BE2C (cell line): ENCODE results near the gene VIPR1.
A peak's percentile ranks its signal among the peaks of the same experiment; 100 is the strongest.

Source experiments
- DNase-seq: peaks from one replicate; pipeline ENCODE4 v3.0.0-alpha.2; 2020
- H3K27me3 ChIP-seq: fragments of 250-450 bp; sonication (Bioruptor Pico); 2 replicates; pipeline ENCODE4 v1.5.1; 2020; ENCODE audit warnings: mild to moderate bottlenecking
- H3K36me3 ChIP-seq: fragments of 250-450 bp; sonication (Bioruptor Pico); 2 replicates; pipeline ENCODE4 v1.5.1; 2020; ENCODE audit warnings: mild to moderate bottlenecking
- H3K4me1 ChIP-seq: fragments of 250-450 bp; sonication (Bioruptor Pico); 2 replicates; pipeline ENCODE4 v1.5.1; 2020
- H3K4me3 ChIP-seq: 2 replicates; pipeline ENCODE4 v1.5.1; 2011; ENCODE audit warnings: low read depth, low read length
- H3K9me3 ChIP-seq: fragments of 250-450 bp; sonication (Bioruptor Pico); 2 replicates; pipeline ENCODE4 v1.5.1; 2020
- TF ChIP-seq, protein P1 (sequence below): IDR thresholded peaks from 2 replicates; pipeline ENCODE4 v1.5.1; 2012; ENCODE audit warnings: mild to moderate bottlenecking, low read depth, low read length

The VIPR1 gene

DNA sequence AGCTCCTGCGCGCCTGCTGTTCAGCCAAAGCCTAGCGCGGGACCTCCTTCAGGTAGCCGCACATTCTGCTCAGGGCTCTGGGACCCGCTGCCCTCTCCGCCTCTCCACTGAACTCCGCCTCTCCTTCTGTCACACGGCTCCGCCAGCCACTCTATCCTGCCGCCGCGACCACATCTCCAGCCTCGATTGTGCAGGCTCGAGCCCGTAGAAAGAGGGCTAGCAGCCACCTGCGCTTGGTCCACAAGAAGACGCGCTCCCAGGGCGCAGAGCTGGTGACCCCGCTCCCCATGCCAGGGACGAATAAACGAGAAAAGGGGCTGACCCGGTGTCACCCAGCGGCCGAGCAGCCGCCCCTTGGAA, 1.1 kb upstream of the VIPR1 start:
- TF ChIP-seq, protein P1, sequence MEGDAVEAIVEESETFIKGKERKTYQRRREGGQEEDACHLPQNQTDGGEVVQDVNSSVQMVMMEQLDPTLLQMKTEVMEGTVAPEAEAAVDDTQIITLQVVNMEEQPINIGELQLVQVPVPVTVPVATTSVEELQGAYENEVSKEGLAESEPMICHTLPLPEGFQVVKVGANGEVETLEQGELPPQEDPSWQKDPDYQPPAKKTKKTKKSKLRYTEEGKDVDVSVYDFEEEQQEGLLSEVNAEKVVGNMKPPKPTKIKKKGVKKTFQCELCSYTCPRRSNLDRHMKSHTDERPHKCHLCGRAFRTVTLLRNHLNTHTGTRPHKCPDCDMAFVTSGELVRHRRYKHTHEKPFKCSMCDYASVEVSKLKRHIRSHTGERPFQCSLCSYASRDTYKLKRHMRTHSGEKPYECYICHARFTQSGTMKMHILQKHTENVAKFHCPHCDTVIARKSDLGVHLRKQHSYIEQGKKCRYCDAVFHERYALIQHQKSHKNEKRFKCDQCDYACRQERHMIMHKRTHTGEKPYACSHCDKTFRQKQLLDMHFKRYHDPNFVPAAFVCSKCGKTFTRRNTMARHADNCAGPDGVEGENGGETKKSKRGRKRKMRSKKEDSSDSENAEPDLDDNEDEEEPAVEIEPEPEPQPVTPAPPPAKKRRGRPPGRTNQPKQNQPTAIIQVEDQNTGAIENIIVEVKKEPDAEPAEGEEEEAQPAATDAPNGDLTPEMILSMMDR, result no peak
- no peak for DNase-seq
- peaks cover 17% of the 10 kb centered on the region for H3K27me3 ChIP-seq
- H3K4me1 ChIP-seq, result no peaks in the 10 kb centered on the region; the same call in 1 of the 2 replicates
- no peaks in the 10 kb centered on the region for H3K36me3 ChIP-seq
- no peak overlapping the region; the same call in 1 of the 2 replicates for H3K4me3 ChIP-seq
- no peaks in the 10 kb centered on the region for H3K9me3 ChIP-seq

DNA sequence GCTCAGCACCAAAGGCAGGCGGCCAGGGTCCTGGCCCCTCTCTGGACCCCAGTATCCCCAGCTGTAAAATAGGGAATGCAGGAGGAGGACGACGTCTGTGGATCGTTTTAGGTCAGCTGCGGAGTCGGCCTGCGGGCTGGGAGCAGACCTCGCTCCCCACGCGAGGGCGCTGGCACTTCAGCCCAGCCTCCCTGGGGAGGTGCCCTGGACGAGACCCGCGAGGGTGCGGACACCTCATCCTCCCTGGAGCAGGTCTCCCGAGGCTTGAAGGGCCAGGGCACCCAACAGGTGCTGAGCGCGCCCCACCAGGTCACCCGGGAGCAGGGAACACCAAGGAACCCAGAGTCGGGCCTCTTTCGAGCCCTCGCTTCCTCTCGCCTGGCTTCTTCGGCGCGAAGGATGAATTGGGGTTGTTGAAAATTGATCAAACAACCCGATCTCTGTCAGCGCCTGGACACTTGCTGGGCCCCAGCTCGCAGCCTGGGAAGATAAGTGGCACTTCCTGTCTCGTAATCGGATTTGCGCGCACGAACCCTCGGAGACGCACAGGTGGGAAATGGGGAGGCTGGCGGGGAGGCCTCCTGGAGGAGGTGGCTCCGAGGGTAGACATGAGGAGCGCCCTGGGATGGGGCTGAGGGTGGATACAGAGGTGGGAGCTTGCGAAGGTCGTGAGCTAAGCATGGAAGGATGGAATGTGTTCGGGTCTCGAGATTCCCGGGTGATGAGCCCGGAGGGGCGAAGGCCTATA, 588 bp upstream of the VIPR1 start:
- peak; percentile 36 for DNase-seq
- Histone ChIP-seq H3K36me3 (no peaks in the 10 kb centered on the region), H3K4me1 (no peaks in the 10 kb centered on the region; the same call in 1 of the 2 replicates), H3K4me3 (peak overlapping the region; percentile 51), H3K27me3 (peaks cover 17% of the 10 kb centered on the region), H3K9me3 (no peaks in the 10 kb centered on the region)
- TF ChIP-seq, protein P1, result peak; percentile 39; the same call in 1 of the 2 replicates

DNA sequence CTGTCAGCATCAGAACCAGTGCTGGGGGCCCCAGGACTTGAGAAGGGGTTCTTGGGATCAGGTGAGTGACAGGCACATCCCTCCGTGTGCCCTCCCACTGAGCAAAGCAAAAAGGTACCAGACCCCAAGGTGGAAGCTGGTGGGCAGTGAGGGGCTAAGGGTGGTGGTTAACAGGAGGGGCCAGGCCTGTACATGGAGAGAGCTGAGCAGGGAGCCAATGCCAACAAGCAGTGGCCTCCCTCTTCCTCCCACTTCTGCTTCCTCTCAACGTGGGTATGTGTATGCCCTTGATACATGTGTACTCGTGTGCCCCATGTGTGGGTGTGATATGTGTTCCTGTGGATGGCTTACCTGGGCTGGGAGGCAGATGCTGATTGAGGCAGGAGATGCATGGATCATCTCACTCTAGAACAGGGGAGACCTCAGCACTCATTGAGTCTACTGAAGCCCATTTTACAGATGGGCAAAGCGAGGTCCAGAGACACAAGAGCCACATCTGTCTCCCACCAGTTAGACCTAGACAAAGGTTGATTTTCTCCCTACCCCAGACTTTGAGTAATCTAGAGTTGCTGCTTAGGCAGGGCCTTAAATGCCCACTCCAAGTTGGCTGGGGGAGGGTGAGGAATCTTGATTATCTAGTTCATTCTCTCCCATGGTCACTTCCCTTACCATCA, 945 bp downstream of the VIPR1 start:
- TF ChIP-seq, protein P1, result no peak
- no peaks in the 10 kb centered on the region for H3K9me3 ChIP-seq
- H3K4me1 ChIP-seq, result no peaks in the 10 kb centered on the region
- no peak for DNase-seq
- H3K27me3 ChIP-seq, result peaks cover 17% of the 10 kb centered on the region
- no peak overlapping the region for H3K4me3 ChIP-seq
- H3K36me3 ChIP-seq, result no peaks in the 10 kb centered on the region

DNA sequence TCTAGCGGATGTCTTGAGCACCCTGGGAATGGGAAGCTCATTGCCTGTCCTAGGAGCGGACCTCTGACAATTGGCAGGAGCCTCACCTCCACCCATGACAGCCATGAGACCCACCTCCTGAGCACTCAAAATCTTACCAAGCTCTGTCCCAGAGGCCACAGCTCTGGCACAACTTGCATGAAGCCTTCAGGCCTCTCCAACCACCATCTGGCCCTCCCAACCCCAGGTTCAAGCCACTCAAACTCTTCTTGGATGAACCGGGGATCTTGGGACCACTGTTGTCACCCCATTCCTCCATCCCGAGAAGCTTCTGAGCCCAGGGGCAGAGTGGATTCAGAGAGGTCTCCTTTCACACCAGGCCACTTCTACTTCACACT, 1.5 kb downstream of the VIPR1 start:
- Histone ChIP-seq H3K4me3 (no peak overlapping the region), H3K27me3 (peaks cover 17% of the 10 kb centered on the region), H3K36me3 (no peaks in the 10 kb centered on the region), H3K9me3 (no peaks in the 10 kb centered on the region), H3K4me1 (no peaks in the 10 kb centered on the region)
- TF ChIP-seq, protein P1, result no peak
- DNase-seq, result no peak

DNA sequence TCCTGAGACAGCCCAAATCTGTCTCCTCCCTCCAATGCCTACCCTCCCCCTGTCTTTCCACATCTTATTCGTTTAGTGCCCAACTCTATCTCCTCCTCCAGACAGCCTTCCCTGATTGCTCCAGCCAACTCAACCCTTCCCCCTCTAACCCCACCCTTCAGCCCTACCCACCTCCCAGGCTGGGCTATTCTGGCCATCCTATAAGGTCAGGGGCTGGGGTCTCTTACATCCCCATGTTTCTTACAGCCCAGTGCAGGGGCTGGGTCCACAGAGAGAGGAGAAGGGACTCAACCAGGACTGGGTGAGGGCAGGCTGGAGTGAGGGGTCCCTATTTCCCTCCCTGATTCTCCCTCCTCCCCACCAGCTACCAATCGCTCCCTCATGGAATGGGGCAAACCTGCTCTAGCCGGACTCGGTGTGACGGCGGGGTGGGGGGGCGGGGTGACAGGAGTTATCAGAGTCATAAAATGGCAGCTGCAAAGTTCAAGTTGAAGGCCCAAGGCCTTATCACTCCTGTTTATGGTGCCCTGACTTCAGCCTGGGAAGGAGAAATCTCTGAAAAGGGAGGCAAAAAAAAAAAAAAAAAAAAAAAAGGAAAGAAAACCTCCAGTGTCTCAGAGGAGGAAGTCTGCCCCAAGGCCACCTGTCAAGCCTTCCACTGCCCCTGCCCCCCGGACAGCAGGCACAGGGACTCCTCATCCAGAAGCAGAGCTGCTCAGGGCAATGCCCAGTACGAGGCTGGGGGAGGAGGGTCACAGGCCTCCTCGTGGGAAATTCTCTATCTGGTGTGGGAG, 2.1 kb downstream of the VIPR1 start:
- Histone ChIP-seq H3K9me3 (no peaks in the 10 kb centered on the region), H3K4me3 (no peak overlapping the region), H3K27me3 (peaks cover 17% of the 10 kb centered on the region), H3K4me1 (no peaks in the 10 kb centered on the region), H3K36me3 (no peaks in the 10 kb centered on the region)
- TF ChIP-seq, protein P1, result no peak
- DNase-seq, result no peak
